ENCODE data around the gene NUP214.

GRCh38 chr9:131279196-131279862 is 153.9 kb downstream of the NUP214 start:
- TF ChIP-seq EZH2 (IDR thresholded peaks at IDR 0.05; ENCODE audit: borderline replicate concordance, low read depth, low read length, poor library complexity, severe bottlenecking) (no peak), CTCF (conservative IDR thresholded peaks at IDR 0.05; ENCODE audit: low read depth, low read length) (no peak)
